ENCODE measurements around the gene DAZAP2.
A peak's percentile ranks its signal among the peaks of the same experiment; 100 is the strongest.
"Not testable (repeated sequence)": the region's sequence is repeated elsewhere in the genome, so short reads cannot be mapped to it uniquely, and the experiment has no call there.

DAZAP2 gene

GRCh38 chr12:51217133-51217967 is 21.3 kb upstream of the DAZAP2 start:
- peak overlapping the region; percentile 80 for H3K9ac ChIP-seq (ENCODE audit: low read length)
- H3K27ac ChIP-seq (ENCODE audit: low read depth, low read length) = peak overlapping the region; percentile 89
- H3K9me3 ChIP-seq (ENCODE audit: control insufficient read depth, insufficient read depth, low read depth, low read length) = no peaks in the 10 kb centered on the region
- H3K36me3 ChIP-seq (ENCODE audit: control insufficient read depth, insufficient read depth, low read length) = no peaks in the 10 kb centered on the region
- H3K27me3 ChIP-seq (ENCODE audit: control insufficient read depth, insufficient read depth, low read length) = no peaks in the 10 kb centered on the region
- peaks cover 25% of the 10 kb centered on the region for H3K4me1 ChIP-seq (ENCODE audit: control insufficient read depth, insufficient read depth, low read length)
- H3K4me3 ChIP-seq (ENCODE audit: low read depth, low read length) = peak overlapping the region; percentile 62

- Histone ChIP-seq H3K9ac (ENCODE audit: low read length) (peak within 1 kb of the TSS; percentile 80), H3K27ac (ENCODE audit: low read depth, low read length) (peak within 1 kb of the TSS; percentile 89), H3K4me3 (ENCODE audit: low read depth, low read length) (peak within 1 kb of the TSS; percentile 62)
Measured at GRCh38 chr12:51217968-51218606, 20.5 kb upstream of the DAZAP2 start, which contains the start of gene POU6F1. TSS of gene POU6F1 (minus strand) at chr12:51218062. CDS start at chr12:51206836, 11,226 bp downstream.

GRCh38 chr12:51218607-51219161 is 19.9 kb upstream of the DAZAP2 start:
- Histone ChIP-seq H3K4me3 (ENCODE audit: low read depth, low read length) (peak overlapping the region; percentile 62), H3K27me3 (ENCODE audit: control insufficient read depth, insufficient read depth, low read length) (no peaks in the 10 kb centered on the region), H3K9ac (ENCODE audit: low read length) (peak overlapping the region; percentile 70), H3K27ac (ENCODE audit: low read depth, low read length) (peak overlapping the region; percentile 89), H3K4me1 (ENCODE audit: control insufficient read depth, insufficient read depth, low read length) (peaks cover 25% of the 10 kb centered on the region), H3K9me3 (ENCODE audit: control insufficient read depth, insufficient read depth, low read depth, low read length) (no peaks in the 10 kb centered on the region), H3K36me3 (ENCODE audit: control insufficient read depth, insufficient read depth, low read length) (no peaks in the 10 kb centered on the region)

More at GRCh38 chr12:51217968-51218606, 20.5 kb upstream of the DAZAP2 start, which contains the start of gene POU6F1:
- H3K27me3 ChIP-seq (ENCODE audit: control insufficient read depth, insufficient read depth, low read length) = no peaks in the 10 kb centered on the region
- H3K9me3 ChIP-seq (ENCODE audit: control insufficient read depth, insufficient read depth, low read depth, low read length) = no peaks in the 10 kb centered on the region
- H3K4me1 ChIP-seq (ENCODE audit: control insufficient read depth, insufficient read depth, low read length) = peaks cover 25% of the 10 kb centered on the region
- H3K36me3 ChIP-seq (ENCODE audit: control insufficient read depth, insufficient read depth, low read length) = no peaks in the 10 kb centered on the region

GRCh38 chr12:51219322-51219721 is 19.3 kb upstream of the DAZAP2 start:
- H3K27me3 ChIP-seq (ENCODE audit: control insufficient read depth, insufficient read depth, low read length) = no peaks in the 10 kb centered on the region
- H3K36me3 ChIP-seq (ENCODE audit: control insufficient read depth, insufficient read depth, low read length) = no peaks in the 10 kb centered on the region
- H3K9ac ChIP-seq (ENCODE audit: low read length) = no peak overlapping the region
- peak overlapping the region; percentile 62 for H3K4me3 ChIP-seq (ENCODE audit: low read depth, low read length)
- H3K27ac ChIP-seq (ENCODE audit: low read depth, low read length) = no peak overlapping the region
- peaks cover 25% of the 10 kb centered on the region for H3K4me1 ChIP-seq (ENCODE audit: control insufficient read depth, insufficient read depth, low read length)
- H3K9me3 ChIP-seq (ENCODE audit: control insufficient read depth, insufficient read depth, low read depth, low read length) = no peaks in the 10 kb centered on the region

- not testable (repeated sequence) for H3K9me3 ChIP-seq (ENCODE audit: control insufficient read depth, insufficient read depth, low read depth, low read length); H3K27ac ChIP-seq (ENCODE audit: low read depth, low read length); H3K27me3 ChIP-seq (ENCODE audit: control insufficient read depth, insufficient read depth, low read length); H3K36me3 ChIP-seq (ENCODE audit: control insufficient read depth, insufficient read depth, low read length)
- H3K9ac ChIP-seq (ENCODE audit: low read length) = peak overlapping the region; percentile 9
- peak overlapping the region; percentile 62; the same call in 1 of the 2 replicates for H3K4me3 ChIP-seq (ENCODE audit: low read depth, low read length)
- peaks cover 25% of the 10 kb centered on the region for H3K4me1 ChIP-seq (ENCODE audit: control insufficient read depth, insufficient read depth, low read length)
Measured at GRCh38 chr12:51219857-51220256, 18.8 kb upstream of the DAZAP2 start.

GRCh38 chr12:51222461-51222860 is 16.2 kb upstream of the DAZAP2 start:
- Histone ChIP-seq H3K4me3 (ENCODE audit: low read depth, low read length) (no peak overlapping the region), H3K4me1 (ENCODE audit: control insufficient read depth, insufficient read depth, low read length) (peaks cover 20% of the 10 kb centered on the region), H3K9ac (ENCODE audit: low read length) (no peak overlapping the region), H3K36me3 (ENCODE audit: control insufficient read depth, insufficient read depth, low read length) (no peaks in the 10 kb centered on the region; the same call in 1 of the 2 replicates), H3K27me3 (ENCODE audit: control insufficient read depth, insufficient read depth, low read length) (no peaks in the 10 kb centered on the region), H3K27ac (ENCODE audit: low read depth, low read length) (no peak overlapping the region), H3K9me3 (ENCODE audit: control insufficient read depth, insufficient read depth, low read depth, low read length) (no peaks in the 10 kb centered on the region)

GRCh38 chr12:51224625-51225024 is 14.0 kb upstream of the DAZAP2 start:
- Histone ChIP-seq H3K4me3 (ENCODE audit: low read depth, low read length) (no peak overlapping the region), H3K27me3 (ENCODE audit: control insufficient read depth, insufficient read depth, low read length) (no peaks in the 10 kb centered on the region), H3K27ac (ENCODE audit: low read depth, low read length) (no peak overlapping the region), H3K36me3 (ENCODE audit: control insufficient read depth, insufficient read depth, low read length) (no peaks in the 10 kb centered on the region; the same call in 1 of the 2 replicates), H3K9me3 (ENCODE audit: control insufficient read depth, insufficient read depth, low read depth, low read length) (no peaks in the 10 kb centered on the region), H3K4me1 (ENCODE audit: control insufficient read depth, insufficient read depth, low read length) (peaks cover 4% of the 10 kb centered on the region; the same call in 1 of the 2 replicates), H3K9ac (ENCODE audit: low read length) (no peak overlapping the region)

- H3K9me3 ChIP-seq (ENCODE audit: control insufficient read depth, insufficient read depth, low read depth, low read length) = no peaks in the 10 kb centered on the region
- H3K36me3 ChIP-seq (ENCODE audit: control insufficient read depth, insufficient read depth, low read length) = no peaks in the 10 kb centered on the region; the same call in 1 of the 2 replicates
- no peaks in the 10 kb centered on the region for H3K4me1 ChIP-seq (ENCODE audit: control insufficient read depth, insufficient read depth, low read length)
- H3K27ac ChIP-seq (ENCODE audit: low read depth, low read length) = no peak overlapping the region
- H3K27me3 ChIP-seq (ENCODE audit: control insufficient read depth, insufficient read depth, low read length) = no peaks in the 10 kb centered on the region
- no peak overlapping the region for H3K4me3 ChIP-seq (ENCODE audit: low read depth, low read length)
- H3K9ac ChIP-seq (ENCODE audit: low read length) = no peak overlapping the region
Measured at GRCh38 chr12:51225234-51225633, 13.4 kb upstream of the DAZAP2 start.

GRCh38 chr12:51225771-51226170 is 12.9 kb upstream of the DAZAP2 start:
- Histone ChIP-seq H3K4me1 (ENCODE audit: control insufficient read depth, insufficient read depth, low read length) (no peaks in the 10 kb centered on the region), H3K4me3 (ENCODE audit: low read depth, low read length) (no peak overlapping the region), H3K27me3 (ENCODE audit: control insufficient read depth, insufficient read depth, low read length) (no peaks in the 10 kb centered on the region), H3K36me3 (ENCODE audit: control insufficient read depth, insufficient read depth, low read length) (no peaks in the 10 kb centered on the region; the same call in 1 of the 2 replicates), H3K9me3 (ENCODE audit: control insufficient read depth, insufficient read depth, low read depth, low read length) (no peaks in the 10 kb centered on the region), H3K27ac (ENCODE audit: low read depth, low read length) (no peak overlapping the region), H3K9ac (ENCODE audit: low read length) (no peak overlapping the region)

- H3K27ac ChIP-seq (ENCODE audit: low read depth, low read length); H3K27me3 ChIP-seq (ENCODE audit: control insufficient read depth, insufficient read depth, low read length); H3K4me1 ChIP-seq (ENCODE audit: control insufficient read depth, insufficient read depth, low read length); H3K9ac ChIP-seq (ENCODE audit: low read length); H3K9me3 ChIP-seq (ENCODE audit: control insufficient read depth, insufficient read depth, low read depth, low read length); H3K4me3 ChIP-seq (ENCODE audit: low read depth, low read length); H3K36me3 ChIP-seq (ENCODE audit: control insufficient read depth, insufficient read depth, low read length): not testable (repeated sequence)
Measured at GRCh38 chr12:51227112-51227511, 11.5 kb upstream of the DAZAP2 start.

- H3K4me1 ChIP-seq (ENCODE audit: control insufficient read depth, insufficient read depth, low read length) = no peaks in the 10 kb centered on the region
- H3K4me3 ChIP-seq (ENCODE audit: low read depth, low read length) = no peak overlapping the region
- H3K36me3 ChIP-seq (ENCODE audit: control insufficient read depth, insufficient read depth, low read length) = no peaks in the 10 kb centered on the region; the same call in 1 of the 2 replicates
- H3K9me3 ChIP-seq (ENCODE audit: control insufficient read depth, insufficient read depth, low read depth, low read length) = no peaks in the 10 kb centered on the region
- no peak overlapping the region for H3K27ac ChIP-seq (ENCODE audit: low read depth, low read length)
- no peaks in the 10 kb centered on the region for H3K27me3 ChIP-seq (ENCODE audit: control insufficient read depth, insufficient read depth, low read length)
- no peak overlapping the region for H3K9ac ChIP-seq (ENCODE audit: low read length)
Measured at GRCh38 chr12:51227962-51228361, 10.7 kb upstream of the DAZAP2 start.

All from HUES6 (cell line).